Measurements from ENCODE around the gene USP30.

The USP30 gene

DNA sequence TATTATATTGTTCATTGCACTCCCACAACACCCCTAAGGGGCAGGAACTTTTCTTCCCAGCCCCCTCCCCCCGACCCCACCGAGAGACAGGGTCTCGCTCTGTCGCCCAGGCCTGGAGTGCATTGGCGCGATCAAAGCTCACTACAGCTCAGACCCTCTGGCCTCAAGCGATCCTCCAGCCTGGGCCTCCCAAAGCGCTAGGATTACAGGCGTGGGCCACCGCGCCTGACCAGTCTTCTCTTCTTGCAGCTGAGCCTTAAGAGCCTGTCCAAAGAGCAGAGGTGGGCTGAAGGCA, 44.7 kb downstream of the USP30 start:
- H3K4me3 ChIP-seq (ENCODE audit: low read depth, low read length): peak overlapping the region; percentile 68
- TF ChIP-seq CTCF (conservative IDR thresholded peaks at IDR 0.05; ENCODE audit: low read depth, low read length): no peak
- DNase-seq (ENCODE audit: low read depth): no peak

- peak within 1 kb of the TSS; percentile 84 for H3K4me3 ChIP-seq (ENCODE audit: low read depth, low read length)
- TF ChIP-seq CTCF (conservative IDR thresholded peaks at IDR 0.05; ENCODE audit: low read depth, low read length): no peak
- peak; percentile 96 for DNase-seq (ENCODE audit: low read depth)
These were observed 45.2 kb downstream of the USP30 start, which contains the start of gene UNG for GRCh38 chr12:109097435-109098182. Gene UNG, plus strand, starts transcription at chr12:109097597. Its CDS starts 83 bp downstream, at chr12:109097680.

DNA sequence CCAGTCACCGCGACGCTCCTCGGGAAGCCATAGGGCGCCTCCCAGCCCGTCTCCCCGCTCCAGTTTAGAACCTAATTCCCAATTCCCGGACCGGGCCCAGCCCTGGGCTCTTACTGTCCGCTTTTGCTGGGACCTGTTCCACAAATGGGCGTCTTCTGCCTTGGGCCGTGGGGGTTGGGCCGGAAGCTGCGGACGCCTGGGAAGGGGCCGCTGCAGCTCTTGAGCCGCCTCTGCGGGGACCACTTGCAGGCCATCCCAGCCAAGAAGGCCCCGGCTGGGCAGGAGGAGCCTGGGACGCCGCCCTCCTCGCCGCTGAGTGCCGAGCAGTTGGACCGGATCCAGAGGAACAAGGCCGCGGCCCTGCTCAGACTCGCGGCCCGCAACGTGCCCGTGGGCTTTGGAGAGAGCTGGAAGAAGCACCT, 45.8 kb downstream of the USP30 start:
- peak overlapping the region; percentile 84 for H3K4me3 ChIP-seq (ENCODE audit: low read depth, low read length)
- TF ChIP-seq CTCF (conservative IDR thresholded peaks at IDR 0.05; ENCODE audit: low read depth, low read length): no peak
- DNase-seq (ENCODE audit: low read depth): peak; percentile 70

DNA sequence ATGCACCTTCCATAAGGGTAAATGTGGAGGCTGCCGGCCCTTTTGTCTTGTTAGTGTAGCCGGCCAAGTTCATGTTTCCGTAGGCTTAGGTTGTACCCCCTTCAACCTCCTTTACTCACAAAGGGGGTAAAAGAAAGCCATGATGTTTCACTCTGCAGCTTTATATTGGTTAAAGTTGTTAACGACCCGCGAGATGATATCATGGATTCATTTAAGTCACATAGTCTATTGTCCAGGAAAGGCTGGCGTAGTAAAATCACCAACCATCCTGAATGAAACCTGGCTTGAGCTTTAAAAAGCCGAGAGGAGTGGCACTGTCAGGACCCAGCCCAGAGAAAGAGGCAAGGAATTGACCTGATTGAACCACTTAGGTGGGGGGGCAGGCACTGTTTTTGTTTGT, 46.3 kb downstream of the USP30 start:
- H3K4me3 ChIP-seq (ENCODE audit: low read depth, low read length): peak overlapping the region; percentile 84
- peak; percentile 23 for DNase-seq (ENCODE audit: low read depth)
- TF ChIP-seq CTCF (conservative IDR thresholded peaks at IDR 0.05; ENCODE audit: low read depth, low read length): no peak

DNA sequence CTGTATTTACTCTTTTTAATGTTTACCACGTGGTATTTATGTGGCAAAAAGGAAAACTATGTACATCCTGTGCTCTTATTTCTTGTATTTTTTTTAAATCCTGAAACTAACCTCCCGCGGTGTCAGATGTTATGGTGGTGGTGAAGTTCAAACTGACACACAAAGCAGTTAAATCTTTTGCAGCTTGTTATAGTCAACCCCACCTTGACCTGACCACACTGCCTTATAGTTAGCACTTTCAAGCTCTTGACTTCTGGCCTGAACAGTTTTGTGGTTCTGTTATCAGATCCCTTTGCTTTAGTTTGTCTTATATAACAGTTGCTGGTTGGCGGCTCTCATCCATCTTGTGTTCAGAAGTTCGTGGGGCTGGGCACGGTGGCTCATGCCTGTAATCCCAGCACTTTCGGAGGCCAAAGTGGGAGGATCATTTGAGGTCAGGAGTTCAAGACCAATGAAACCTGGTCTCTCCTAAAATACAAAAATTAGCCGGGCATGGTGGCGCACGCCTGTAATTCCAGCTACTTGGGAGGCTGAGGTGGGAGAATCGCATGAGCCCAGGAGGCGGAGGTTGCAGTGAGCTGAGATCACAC, 47.1 kb downstream of the USP30 start:
- no peak for TF ChIP-seq CTCF (conservative IDR thresholded peaks at IDR 0.05; ENCODE audit: low read depth, low read length)
- peak; percentile 61 for DNase-seq (ENCODE audit: low read depth)
- peak overlapping the region; percentile 84 for H3K4me3 ChIP-seq (ENCODE audit: low read depth, low read length)

GRCh38 chr12:109100741-109101140, 48.4 kb downstream of the USP30 start:
- no peak overlapping the region for H3K4me3 ChIP-seq (ENCODE audit: low read depth, low read length)
- DNase-seq (ENCODE audit: low read depth): no peak
- no peak for TF ChIP-seq CTCF (conservative IDR thresholded peaks at IDR 0.05; ENCODE audit: low read depth, low read length)

- DNase-seq (ENCODE audit: low read depth): no peak
- TF ChIP-seq CTCF (conservative IDR thresholded peaks at IDR 0.05; ENCODE audit: low read depth, low read length): no peak
- H3K4me3 ChIP-seq (ENCODE audit: low read depth, low read length): no peak overlapping the region
These were observed 50.1 kb downstream of the USP30 start for GRCh38 chr12:109102491-109102890.
